ENCODE measurements around the gene SH3YL1. TPM values are rescaled to one million over a fixed set of nuclear protein-coding genes. Genes with fewer than 3 reads are reported as not detected.

The SH3YL1 gene
- polyA plus RNA-seq, 1 experiment = 27.6 TPM

- CTCF ChIA-PET = no interaction called here
- Histone ChIP-seq H3K9me3 (ENCODE audit: control insufficient read depth, insufficient read depth, low read length) (peaks cover 13% of the 10 kb centered on the region), H3K27ac (ENCODE audit: low read depth, low read length) (no peak overlapping the region), H3K4me3 (ENCODE audit: low read depth, low read length) (no peak overlapping the region), H3K27me3 (ENCODE audit: control insufficient read depth, insufficient read depth, low read length) (no peaks in the 10 kb centered on the region)
- TF ChIP-seq CTCF (IDR thresholded peaks at IDR 0.05; ENCODE audit: low read depth, low read length) = no peak
- no peak for DNase-seq (ENCODE audit: low read depth, low spot score)
- POLR2A ChIA-PET = no interaction called here
Measured at GRCh38 chr2:169741-170140, 94.1 kb downstream of the SH3YL1 start.

Other genes with a start within 250 kb of the SH3YL1 start
- not detected in 2 replicates for gene FAM110C, start 217.5 kb downstream of the SH3YL1 start, polyA plus RNA-seq (2011; rRNA removed)
- 108 and 126 TPM in 2 replicates for gene ACP1, start 915 bp upstream of the SH3YL1 start, polyA plus RNA-seq (2011; rRNA removed)
- gene ALKAL2, start 24.1 kb upstream of the SH3YL1 start, polyA plus RNA-seq (2011; rRNA removed) = 0.14 TPM in 1 of 2 replicates, not detected in the other